Measurements from ENCODE around the gene REV1.

GRCh38 chr2:99436874-99437273, 52.9 kb downstream of the REV1 start:
- no peak for TF ChIP-seq POLR2AphosphoS5 (IDR thresholded peaks at IDR 0.05; ENCODE audit: low read depth, low read length)
- TF ChIP-seq TAF1 (IDR thresholded peaks at IDR 0.05; ENCODE audit: borderline replicate concordance, insufficient read depth, low read length): no peak
- no peak for TF ChIP-seq SIN3A (IDR thresholded peaks at IDR 0.05; ENCODE audit: borderline replicate concordance, insufficient read depth, low read length)
